Large intestine (tissue), 3 donors: ENCODE measurements around the gene POLD2. TPM values are rescaled to one million over a fixed set of nuclear protein-coding genes. Genes with fewer than 3 reads are reported as not detected.
"Not testable (repeated sequence)": the region's sequence is repeated elsewhere in the genome, so short reads cannot be mapped to it uniquely, and the experiment has no call there.

Source experiments
- DNase-seq, 2 donors: peaks; one replicate each; pipeline versions ENCODE4 v3.0.0 to v3.0.0-alpha.2; 2013
- H3K27ac ChIP-seq: one replicate; pipeline ENCODE4 v1.5.1; 2013; ENCODE audit warnings: low read length
- H3K27me3 ChIP-seq: 2 replicates; pipeline ENCODE4 v1.6.1; 2013; ENCODE audit warnings: low read length; ENCODE audit not compliant: control insufficient read depth, insufficient read depth
- H3K36me3 ChIP-seq: 2 replicates; pipeline ENCODE4 v1.6.1; 2013; ENCODE audit warnings: low read length; ENCODE audit not compliant: control insufficient read depth, insufficient read depth
- H3K4me1 ChIP-seq: one replicate; pipeline ENCODE4 v1.6.1; 2013; ENCODE audit warnings: low read length; ENCODE audit not compliant: control insufficient read depth, insufficient read depth
- H3K4me3 ChIP-seq: one replicate; pipeline ENCODE4 v1.5.1; 2013; ENCODE audit warnings: low read length
- H3K9me3 ChIP-seq: one replicate; pipeline ENCODE4 v1.6.1; 2013; ENCODE audit warnings: mild to moderate bottlenecking, low read depth, low read length, moderate library complexity; ENCODE audit not compliant: control insufficient read depth
- WGBS: methylation state at CpG from one replicate; pipeline ENCODE4 v1.1.5; 2013; ENCODE audit warnings: low lambda C conversion rate; ENCODE audit not compliant: insufficient coverage; 5-methylcytosine and 5-hydroxymethylcytosine counted together
- polyA plus RNA-seq: library from polyadenylated mRNA; unstranded; fragments of 120-200 nt; gene quantifications from one replicate; pipeline ENCODE4 v1.2.1, GENCODE V29; 2013

Gene POLD2
- polyA plus RNA-seq, 1 donor, result 64.1 TPM

DNA sequence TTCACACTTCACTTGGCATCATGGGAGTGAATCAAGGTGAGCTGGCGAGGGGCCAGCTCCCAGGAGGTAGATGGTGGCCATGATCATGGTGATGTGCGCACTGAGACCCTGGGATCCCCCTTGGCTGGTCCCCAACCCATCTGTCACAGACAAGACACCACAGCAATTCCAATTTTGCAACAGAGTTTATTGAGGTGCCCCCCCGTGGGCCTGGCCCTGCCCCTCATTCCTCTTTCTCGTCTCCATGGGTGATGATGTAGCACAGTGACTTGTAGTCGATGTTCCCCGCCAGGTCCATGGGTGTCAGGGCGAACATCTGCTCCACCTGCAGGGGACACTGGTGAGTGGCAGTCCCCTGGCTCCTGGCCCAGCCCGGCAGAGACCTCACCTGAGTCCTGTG, 15.3 kb upstream of the POLD2 start:
- Histone ChIP-seq H3K4me3 (no peak overlapping the region), H3K9me3 (no peaks in the 10 kb centered on the region), H3K36me3 (no peaks in the 10 kb centered on the region), H3K4me1 (no peaks in the 10 kb centered on the region), H3K27me3 (no peaks in the 10 kb centered on the region), H3K27ac (no peak overlapping the region)
- no peak for DNase-seq
- WGBS, result no CpG with 5 or more reads among the region's 8 CpGs

DNA sequence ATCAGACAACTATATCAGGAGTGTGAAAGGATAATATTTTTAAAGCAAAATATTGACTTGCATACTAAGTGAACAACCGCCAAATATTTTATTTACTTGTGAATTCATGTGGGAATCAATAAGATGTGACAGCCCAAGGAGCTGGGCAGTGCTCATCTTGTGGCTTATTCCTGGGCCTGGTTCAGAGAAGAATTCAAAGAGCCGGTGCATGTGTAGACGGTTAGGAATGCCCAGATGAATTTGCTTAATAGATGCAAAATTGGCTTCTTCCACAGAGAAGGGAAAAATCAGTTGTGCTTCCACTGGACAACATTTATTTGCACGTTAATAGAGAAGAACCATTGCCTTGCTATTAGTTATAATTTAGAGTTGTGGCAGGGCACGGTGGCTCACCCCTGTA, 13.4 kb upstream of the POLD2 start:
- no peak for DNase-seq
- H3K36me3 ChIP-seq, result no peaks in the 10 kb centered on the region
- H3K4me1 ChIP-seq, result peaks cover under 1% of the 10 kb centered on the region
- H3K27me3 ChIP-seq, result no peaks in the 10 kb centered on the region
- H3K9me3 ChIP-seq, result no peaks in the 10 kb centered on the region
- no CpG with 5 or more reads among the region's 5 CpGs for WGBS
- H3K27ac ChIP-seq, result no peak overlapping the region
- H3K4me3 ChIP-seq, result no peak overlapping the region

DNA sequence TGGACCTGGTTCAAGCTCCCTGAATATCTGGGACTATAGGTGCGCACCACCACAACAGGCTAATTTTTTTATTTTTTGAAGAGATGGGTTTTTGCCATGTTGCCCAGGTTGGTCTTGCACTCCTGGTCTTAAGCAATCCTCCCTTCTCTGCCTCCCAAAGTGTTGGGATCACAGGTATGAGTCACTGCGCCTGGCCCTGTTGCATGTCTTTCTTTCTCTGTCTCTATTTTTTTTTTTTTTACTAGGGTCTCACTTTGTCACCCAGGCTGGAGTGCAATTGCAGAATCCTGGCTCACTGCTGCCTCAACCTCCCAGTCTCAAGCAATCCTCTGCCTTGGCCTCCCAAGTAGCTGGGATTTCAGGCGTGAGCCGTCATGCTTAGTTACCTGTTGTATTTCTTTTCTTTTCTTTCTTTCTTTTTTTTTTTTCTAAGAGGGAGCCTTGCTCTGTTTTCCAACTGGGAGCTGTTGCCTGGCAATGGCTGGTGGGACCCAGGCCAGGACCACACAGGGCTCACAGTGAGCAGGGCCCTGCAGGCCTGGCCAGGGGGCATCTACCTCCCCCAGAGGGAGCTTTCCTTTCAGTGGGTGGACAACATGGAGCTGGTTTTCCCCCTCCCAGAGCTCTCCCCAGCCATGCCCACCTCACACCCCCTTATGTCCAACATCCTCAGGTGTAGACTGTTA, 11.7 kb upstream of the POLD2 start:
- no peaks in the 10 kb centered on the region for H3K27me3 ChIP-seq
- H3K4me3 ChIP-seq, result no peak overlapping the region
- 76% methylated on average over 2 of the region's 4 CpGs for WGBS
- H3K9me3 ChIP-seq, result no peaks in the 10 kb centered on the region
- H3K27ac ChIP-seq, result no peak overlapping the region
- no peaks in the 10 kb centered on the region for H3K36me3 ChIP-seq
- no peak for DNase-seq
- peaks cover 7% of the 10 kb centered on the region for H3K4me1 ChIP-seq

DNA sequence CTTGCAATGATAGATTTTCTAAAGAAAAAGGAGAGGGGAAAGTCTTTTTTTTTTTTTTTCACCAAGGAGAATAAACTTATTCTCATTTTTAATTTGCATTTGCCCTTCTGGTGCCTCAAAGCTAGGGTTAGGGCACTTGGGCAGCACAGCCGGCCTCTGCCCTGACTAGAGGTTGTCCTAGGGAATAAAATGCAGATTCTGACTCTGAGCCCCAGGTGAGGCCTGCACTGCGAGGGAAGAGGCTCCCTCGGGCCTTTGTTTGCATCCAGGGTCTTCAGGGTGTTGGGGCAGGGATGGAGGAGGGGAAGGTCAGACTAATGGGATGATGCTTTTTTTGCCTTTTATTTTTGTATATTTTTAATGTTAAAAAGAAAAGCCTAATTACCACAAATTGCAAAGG, 9.9 kb upstream of the POLD2 start:
- H3K27me3 ChIP-seq, result no peaks in the 10 kb centered on the region
- WGBS, result no CpG with 5 or more reads among the region's 3 CpGs
- H3K4me3 ChIP-seq, result no peak overlapping the region
- H3K27ac ChIP-seq, result no peak overlapping the region
- no peaks in the 10 kb centered on the region for H3K9me3 ChIP-seq
- no peaks in the 10 kb centered on the region for H3K36me3 ChIP-seq
- peaks cover 7% of the 10 kb centered on the region for H3K4me1 ChIP-seq
- DNase-seq, result no peak

DNA sequence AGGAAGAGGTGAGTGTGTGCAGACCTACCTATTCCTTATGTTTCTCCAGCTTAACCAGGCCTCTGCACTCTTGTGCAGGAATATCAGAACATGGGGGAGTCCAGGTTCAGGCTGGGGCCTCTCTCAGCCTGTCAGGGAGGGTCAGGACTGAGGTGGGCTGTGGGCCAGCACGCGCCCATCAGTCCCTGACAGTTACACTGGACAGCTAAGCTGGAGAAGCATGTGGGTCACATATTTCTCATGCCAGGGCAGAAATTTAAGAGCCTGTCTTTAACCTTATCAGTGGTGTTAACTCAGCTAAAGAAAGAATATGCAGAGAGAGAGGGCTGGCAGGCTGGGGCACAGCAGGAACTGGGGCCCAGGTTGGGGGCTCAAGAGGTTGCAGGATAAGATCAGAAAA, 8.7 kb upstream of the POLD2 start:
- no peak overlapping the region for H3K4me3 ChIP-seq
- DNase-seq, result no peak
- WGBS, result no CpG with 5 or more reads among the region's 2 CpGs

DNA sequence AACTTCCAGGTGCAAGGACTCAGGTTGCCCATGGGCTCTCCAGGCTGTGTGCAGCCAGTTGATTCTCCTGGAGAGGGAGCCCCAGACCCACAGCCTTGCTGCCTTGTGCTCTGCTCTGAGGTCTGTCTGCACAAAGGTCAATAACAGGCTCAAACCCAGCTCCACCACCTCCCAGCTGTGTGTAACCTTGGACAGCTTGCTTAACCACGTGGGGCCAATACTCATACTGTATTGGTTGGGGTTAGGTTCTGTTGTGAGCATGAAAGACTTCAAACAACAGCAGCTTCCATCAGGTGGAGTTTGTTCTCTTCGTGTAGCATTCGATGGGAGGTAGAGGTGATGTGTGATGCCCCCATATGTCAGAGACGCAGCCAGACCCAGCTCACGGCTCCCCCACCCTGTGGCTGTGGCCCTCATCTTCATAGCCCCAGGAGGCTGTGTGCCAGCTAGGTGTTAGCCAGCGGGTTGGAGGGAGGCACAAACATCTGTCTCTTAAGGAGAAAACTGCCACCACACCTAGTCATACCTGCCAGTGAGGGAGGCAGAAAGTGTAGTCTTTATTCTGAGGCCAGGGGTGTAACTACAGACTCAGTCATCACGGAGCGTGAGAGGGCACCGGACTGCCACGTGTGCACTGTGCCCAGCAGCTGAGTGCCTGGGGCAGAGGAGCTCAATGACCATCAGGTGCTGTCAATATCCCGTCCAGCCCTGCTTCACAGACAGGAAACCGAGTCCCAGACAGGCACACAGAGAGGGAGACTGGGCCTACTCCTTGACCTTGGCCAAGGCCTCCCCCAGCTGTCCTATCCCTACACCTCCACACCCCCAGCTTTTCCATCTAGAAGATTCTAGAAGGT, 8.1 kb upstream of the POLD2 start:
- H3K27ac ChIP-seq, result no peak overlapping the region
- H3K27me3 ChIP-seq, result no peaks in the 10 kb centered on the region
- no CpG with 5 or more reads among the region's 12 CpGs for WGBS
- H3K4me1 ChIP-seq, result peaks cover 7% of the 10 kb centered on the region
- H3K4me3 ChIP-seq, result no peak overlapping the region
- H3K36me3 ChIP-seq, result no peaks in the 10 kb centered on the region
- peak; percentile 22 to 43 for DNase-seq
- no peaks in the 10 kb centered on the region for H3K9me3 ChIP-seq

More for the DNA sequence above, 8.7 kb upstream of the POLD2 start:
- Histone ChIP-seq H3K36me3 (no peaks in the 10 kb centered on the region), H3K9me3 (no peaks in the 10 kb centered on the region), H3K27ac (no peak overlapping the region), H3K4me1 (peaks cover 7% of the 10 kb centered on the region), H3K27me3 (no peaks in the 10 kb centered on the region)

DNA sequence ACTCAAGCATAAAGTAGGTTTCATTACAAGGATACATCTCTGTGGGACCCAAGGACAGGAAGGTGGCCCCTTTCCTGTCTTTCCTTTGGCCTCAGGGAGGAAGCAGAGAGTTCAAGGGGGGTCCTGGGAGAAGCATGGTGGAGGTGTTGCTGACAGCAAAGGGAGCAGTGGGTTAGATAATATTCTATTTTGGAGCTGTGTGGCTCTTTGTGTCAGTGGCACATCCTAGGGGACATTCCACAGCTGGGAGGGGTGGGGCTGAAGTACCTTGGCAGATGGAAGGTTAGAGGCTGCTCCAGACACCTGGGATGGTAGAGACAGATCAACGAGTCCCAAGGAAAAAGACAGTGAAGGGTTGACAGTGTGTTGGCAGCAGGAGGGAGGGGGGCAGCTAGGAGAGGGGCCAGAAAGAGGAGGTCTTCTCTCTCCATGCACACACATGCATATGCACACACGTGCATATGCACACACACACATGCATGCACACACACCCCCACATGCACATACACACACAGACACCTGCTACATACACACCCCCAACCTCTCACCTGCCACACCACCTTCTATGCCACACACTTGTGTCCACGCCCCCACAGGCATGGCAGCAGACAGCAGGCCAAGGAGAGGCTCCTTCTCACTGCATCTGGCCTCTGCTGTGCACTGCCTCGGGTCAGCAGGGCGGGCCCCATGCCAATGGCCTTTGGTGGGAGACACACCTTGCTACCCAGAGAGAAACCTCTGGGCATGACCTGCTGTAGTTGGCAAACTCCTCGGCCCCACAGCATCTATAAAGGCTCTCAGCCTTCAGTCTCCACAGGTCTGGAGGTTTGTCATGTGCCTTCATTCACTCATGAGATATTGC, 5.6 kb upstream of the POLD2 start:
- Histone ChIP-seq H3K9me3 (no peaks in the 10 kb centered on the region), H3K4me1 (peaks cover 7% of the 10 kb centered on the region), H3K27me3 (no peaks in the 10 kb centered on the region), H3K4me3 (no peak overlapping the region), H3K27ac (no peak overlapping the region), H3K36me3 (no peaks in the 10 kb centered on the region)
- DNase-seq, result no peak
- WGBS, result no CpG with 5 or more reads among the region's 6 CpGs

DNA sequence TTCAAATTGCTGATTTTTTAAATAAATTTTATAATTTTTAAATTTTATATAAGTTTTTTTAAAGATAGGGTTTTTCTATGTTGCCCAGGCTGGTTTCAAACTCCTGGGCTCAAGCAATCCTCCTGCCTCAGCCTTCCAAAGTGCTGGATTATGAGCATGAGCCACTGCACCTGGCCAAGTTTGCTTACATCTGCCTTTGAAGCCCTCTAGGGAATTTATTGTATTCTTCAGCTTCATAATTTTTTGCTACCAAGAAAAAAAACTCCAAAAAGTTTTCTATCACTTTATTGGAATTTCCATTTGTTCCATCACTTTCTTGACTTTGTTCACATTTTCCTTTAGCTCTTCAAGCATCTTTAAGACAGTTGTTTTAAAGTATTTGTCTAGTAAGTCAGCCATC, 3.8 kb upstream of the POLD2 start:
- Histone ChIP-seq H3K9me3 (no peaks in the 10 kb centered on the region), H3K4me1 (peaks cover 12% of the 10 kb centered on the region), H3K4me3 (no peak overlapping the region), H3K27ac (no peak overlapping the region), H3K27me3 (no peaks in the 10 kb centered on the region), H3K36me3 (no peaks in the 10 kb centered on the region)
- no peak for DNase-seq

DNA sequence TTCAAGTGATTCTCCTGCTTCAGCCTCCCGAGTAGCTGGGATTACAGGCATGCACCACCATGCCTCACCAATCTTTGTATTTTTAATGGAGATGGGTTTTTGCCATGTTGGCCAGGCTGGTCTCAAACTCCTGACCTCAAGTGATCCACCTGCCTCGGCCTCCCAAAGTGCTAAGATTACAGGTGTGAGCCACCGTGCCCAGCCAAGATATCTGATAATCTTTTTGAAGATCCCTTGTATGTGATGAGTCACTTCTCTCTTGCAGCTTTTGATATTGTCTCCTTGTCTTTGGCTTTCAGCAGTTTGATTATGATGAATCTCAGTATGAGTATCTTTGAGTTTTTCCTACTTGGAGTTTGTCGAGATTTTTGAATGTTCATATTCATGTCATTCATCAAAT, 3.2 kb upstream of the POLD2 start:
- not testable (repeated sequence) for H3K27me3 ChIP-seq, DNase-seq
- 100% methylated on average over 1 of the region's 4 CpGs for WGBS

DNA sequence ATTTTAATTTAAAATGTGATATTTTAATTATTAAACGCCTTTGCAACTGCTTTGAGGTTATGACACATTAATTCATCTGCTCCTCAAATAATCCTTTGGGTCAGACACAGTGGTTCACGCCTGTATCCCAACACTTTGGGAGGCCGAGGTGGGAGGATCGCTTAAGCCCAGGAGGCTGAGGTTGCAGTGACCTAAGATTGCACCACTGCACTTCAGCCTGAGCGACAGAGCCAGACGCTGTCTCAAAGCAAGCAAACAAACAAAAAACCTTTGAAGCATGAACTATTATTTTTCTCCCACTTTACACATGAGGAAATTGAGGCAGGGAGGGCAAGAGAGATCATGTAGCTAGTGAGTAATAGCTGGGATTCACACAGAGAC, 1.5 kb upstream of the POLD2 start:
- peaks cover 5% of the 10 kb centered on the region for H3K4me1 ChIP-seq
- H3K27ac ChIP-seq, result no peak overlapping the region
- no peak overlapping the region for H3K4me3 ChIP-seq
- no peaks in the 10 kb centered on the region for H3K9me3 ChIP-seq
- peaks cover 15% of the 10 kb centered on the region for H3K36me3 ChIP-seq
- no peaks in the 10 kb centered on the region for H3K27me3 ChIP-seq
- DNase-seq, result no peak
- whole genome bisulfite sequencing, result no CpG with 5 or more reads among the region's 6 CpGs

More for the DNA sequence above, 3.2 kb upstream of the POLD2 start:
- not testable (repeated sequence) for H3K4me3 ChIP-seq, H3K9me3 ChIP-seq, H3K27ac ChIP-seq, H3K36me3 ChIP-seq
- H3K4me1 ChIP-seq, result peaks cover 11% of the 10 kb centered on the region
